ENCODE results near the gene CTIF.

The CTIF gene

DNA sequence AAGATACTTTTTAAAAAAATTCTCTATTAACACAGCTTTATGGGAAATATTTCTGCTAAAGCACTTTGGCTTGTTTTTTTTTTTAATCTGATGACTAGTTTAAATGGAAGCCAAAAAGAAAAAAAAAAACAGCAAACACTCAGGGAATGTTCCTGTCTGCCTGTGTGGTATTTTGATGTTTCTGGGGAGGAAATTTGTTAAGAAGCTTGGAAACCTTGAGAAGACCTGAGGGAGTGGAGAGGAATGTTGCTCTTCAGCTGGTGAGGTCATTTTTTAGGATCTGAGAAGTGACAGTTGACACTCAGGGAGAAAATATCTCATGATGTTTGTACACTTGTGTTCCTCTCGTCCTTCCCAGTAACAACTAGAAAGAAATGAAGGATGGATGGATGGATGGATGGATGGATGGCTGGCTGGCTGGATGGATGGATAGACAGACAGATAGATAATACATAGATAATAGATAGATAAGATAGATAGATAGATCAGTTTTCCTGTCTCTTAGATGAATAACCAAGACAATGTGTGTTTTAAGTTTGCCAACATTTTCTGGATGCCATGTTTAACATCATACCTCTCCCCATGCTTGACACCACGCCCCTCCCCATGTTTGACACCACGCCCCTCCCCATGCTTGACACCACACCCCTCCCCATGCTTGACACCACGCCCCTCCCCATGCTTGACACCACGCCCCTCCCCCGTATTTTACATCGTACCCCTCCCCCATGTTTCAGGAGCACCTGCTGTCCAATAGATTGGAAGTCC is 84.8 kb downstream of the CTIF start:
- no peak overlapping the region for H3K4me3 ChIP-seq (ENCODE audit: low read depth, low read length)
- DNase-seq (ENCODE audit: low read depth), result no peak
- TF ChIP-seq CTCF (IDR thresholded peaks at IDR 0.05; ENCODE audit: insufficient read depth, low read depth, low read length, missing control alignments), result no peak

- no peak for DNase-seq (ENCODE audit: low read depth)
- H3K4me3 ChIP-seq (ENCODE audit: low read depth, low read length), result no peak overlapping the region
- TF ChIP-seq CTCF (IDR thresholded peaks at IDR 0.05; ENCODE audit: insufficient read depth, low read depth, low read length, missing control alignments), result no peak
Measured at GRCh38 chr18:48624856-48625255, 86.0 kb downstream of the CTIF start.

GRCh38 chr18:48627216-48627615 is 88.4 kb downstream of the CTIF start:
- no peak overlapping the region for H3K4me3 ChIP-seq (ENCODE audit: low read depth, low read length)
- no peak for DNase-seq (ENCODE audit: low read depth)
- no peak for TF ChIP-seq CTCF (IDR thresholded peaks at IDR 0.05; ENCODE audit: insufficient read depth, low read depth, low read length, missing control alignments)

- no peak overlapping the region for H3K4me3 ChIP-seq (ENCODE audit: low read depth, low read length)
- DNase-seq (ENCODE audit: low read depth), result no peak
- no peak for TF ChIP-seq CTCF (IDR thresholded peaks at IDR 0.05; ENCODE audit: insufficient read depth, low read depth, low read length, missing control alignments)
Measured at GRCh38 chr18:48629730-48630324, 91.0 kb downstream of the CTIF start.

- H3K4me3 ChIP-seq (ENCODE audit: low read depth, low read length), result no peak overlapping the region
- TF ChIP-seq CTCF (IDR thresholded peaks at IDR 0.05; ENCODE audit: insufficient read depth, low read depth, low read length, missing control alignments), result no peak
- no peak for DNase-seq (ENCODE audit: low read depth)
Measured at GRCh38 chr18:48631851-48632250, 93.0 kb downstream of the CTIF start.

GRCh38 chr18:48632676-48633257 is 93.9 kb downstream of the CTIF start:
- DNase-seq (ENCODE audit: low read depth), result no peak
- H3K4me3 ChIP-seq (ENCODE audit: low read depth, low read length), result no peak overlapping the region
- TF ChIP-seq CTCF (IDR thresholded peaks at IDR 0.05; ENCODE audit: insufficient read depth, low read depth, low read length, missing control alignments), result no peak
